Keratinocyte (primary cell): ENCODE measurements around the gene ZNF169.
"Not testable (repeated sequence)": the region's sequence is repeated elsewhere in the genome, so short reads cannot be mapped to it uniquely, and the experiment has no call there.

Experiments
- EZH2 ChIP-seq: IDR thresholded peaks from one replicate; pipeline ENCODE4 v1.6.1; 2012; ENCODE audit warnings: inconsistent platforms, mild to moderate bottlenecking, low read length, moderate library complexity
- TF ChIP-seq, protein P1 (sequence below), 3 experiments: IDR thresholded peaks in 1 of 3; conservative IDR thresholded peaks in 1 of 3; optimal IDR thresholded peaks in 1 of 3; 2 replicates in 2 of 3; 3 replicates in 1 of 3; pipeline versions ENCODE3 to v1.5.1; 2011; ENCODE audit warnings: low read length in 3 of 3, mild to moderate bottlenecking in 3 of 3, moderate library complexity in 2 of 3, control low read depth in 1 of 3, inconsistent platforms in 1 of 3; ENCODE audit not compliant: insufficient read depth in 2 of 3; ENCODE audit errors: extremely low read depth in 1 of 3

DNA sequence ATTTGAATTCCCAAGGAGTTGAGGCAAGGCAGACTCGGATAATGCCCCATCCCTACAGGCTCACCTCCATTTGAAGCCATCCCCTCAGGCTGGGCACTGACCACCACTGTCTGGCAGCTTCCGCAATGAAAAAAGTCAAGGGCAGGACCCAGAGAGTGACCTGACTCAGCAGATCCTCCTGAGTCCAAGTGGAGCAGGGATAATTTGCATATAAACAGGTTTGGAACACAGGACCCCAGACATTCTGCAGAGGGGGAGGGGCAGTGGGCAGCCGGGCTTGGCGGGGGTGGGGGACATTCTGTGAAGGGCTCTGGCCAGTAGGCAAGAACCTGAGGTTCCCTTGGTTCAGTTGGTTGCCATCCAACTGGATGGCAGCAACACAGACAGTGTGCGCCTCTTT lies 69.4 kb downstream of the ZNF169 start, which contains the start of gene NUTM2F:
- TF ChIP-seq, protein P1, sequence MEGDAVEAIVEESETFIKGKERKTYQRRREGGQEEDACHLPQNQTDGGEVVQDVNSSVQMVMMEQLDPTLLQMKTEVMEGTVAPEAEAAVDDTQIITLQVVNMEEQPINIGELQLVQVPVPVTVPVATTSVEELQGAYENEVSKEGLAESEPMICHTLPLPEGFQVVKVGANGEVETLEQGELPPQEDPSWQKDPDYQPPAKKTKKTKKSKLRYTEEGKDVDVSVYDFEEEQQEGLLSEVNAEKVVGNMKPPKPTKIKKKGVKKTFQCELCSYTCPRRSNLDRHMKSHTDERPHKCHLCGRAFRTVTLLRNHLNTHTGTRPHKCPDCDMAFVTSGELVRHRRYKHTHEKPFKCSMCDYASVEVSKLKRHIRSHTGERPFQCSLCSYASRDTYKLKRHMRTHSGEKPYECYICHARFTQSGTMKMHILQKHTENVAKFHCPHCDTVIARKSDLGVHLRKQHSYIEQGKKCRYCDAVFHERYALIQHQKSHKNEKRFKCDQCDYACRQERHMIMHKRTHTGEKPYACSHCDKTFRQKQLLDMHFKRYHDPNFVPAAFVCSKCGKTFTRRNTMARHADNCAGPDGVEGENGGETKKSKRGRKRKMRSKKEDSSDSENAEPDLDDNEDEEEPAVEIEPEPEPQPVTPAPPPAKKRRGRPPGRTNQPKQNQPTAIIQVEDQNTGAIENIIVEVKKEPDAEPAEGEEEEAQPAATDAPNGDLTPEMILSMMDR (optimal IDR thresholded peaks at IDR 0.05 in 1 of 3, IDR thresholded peaks at IDR 0.05 in 1 of 3, conservative IDR thresholded peaks at IDR 0.05 in 1 of 3; ENCODE audit: extremely low read depth in 1 of 3, insufficient read depth in 2 of 3, low read length in 3 of 3), result not testable (repeated sequence)
- not testable (repeated sequence) for TF ChIP-seq EZH2
